Hepatocyte (in vitro differentiated cells): ENCODE results near the gene RSAD1. TPM values are rescaled to one million over a fixed set of nuclear protein-coding genes. Genes with fewer than 3 reads are reported as not detected.
"Not testable (repeated sequence)": the region's sequence is repeated elsewhere in the genome, so short reads cannot be mapped to it uniquely, and the experiment has no call there.

ENCODE experiments used
- DNase-seq: peaks from one replicate; pipeline ENCODE4 v3.0.0-alpha.2; 2016; ENCODE audit warnings: low spot score
- H2AFZ ChIP-seq: fragments of 200-600 bp; sonication (generic); 2 replicates; pipeline ENCODE4 v1.6.0; 2016; ENCODE audit warnings: antibody characterized with exemption, mild to moderate bottlenecking
- H3K27ac ChIP-seq: fragments of 200-600 bp; sonication (generic); 2 replicates; pipeline ENCODE4 v1.5.1; 2016; ENCODE audit warnings: mild to moderate bottlenecking
- H3K27me3 ChIP-seq: fragments of 200-600 bp; sonication (generic); 2 replicates; pipeline ENCODE4 v1.6.1; 2016
- H3K36me3 ChIP-seq: fragments of 200-600 bp; sonication (generic); replicated peaks from 2 replicates; pipeline ENCODE4 v1.5.1; 2016; ENCODE audit warnings: low read depth; ENCODE audit not compliant: insufficient read depth
- H3K4me1 ChIP-seq: fragments of 200-600 bp; sonication (generic); 2 replicates; pipeline ENCODE4 v1.5.1; 2016; ENCODE audit warnings: mild to moderate bottlenecking, moderate library complexity; ENCODE audit not compliant: insufficient read depth
- H3K4me2 ChIP-seq: fragments of 200-600 bp; sonication (generic); 2 replicates; pipeline ENCODE4 v1.6.0; 2016
- H3K4me3 ChIP-seq: fragments of 200-600 bp; sonication (generic); 2 replicates; pipeline ENCODE4 v1.5.1; 2016; ENCODE audit warnings: mild to moderate bottlenecking
- H3K79me2 ChIP-seq: fragments of 200-600 bp; sonication (generic); 2 replicates; pipeline ENCODE4 v1.6.0; 2017; ENCODE audit warnings: mild to moderate bottlenecking
- H3K9me2 ChIP-seq: fragments of 200-600 bp; sonication (generic); replicated peaks from 2 replicates; pipeline ENCODE4 v1.6.0; 2017; ENCODE audit warnings: mild to moderate bottlenecking; ENCODE audit not compliant: insufficient read depth
- H3K9me3 ChIP-seq: fragments of 200-600 bp; sonication (generic); 2 replicates; pipeline ENCODE4 v1.5.1; 2016; ENCODE audit warnings: low read depth, mild to moderate bottlenecking
- H4K20me1 ChIP-seq: fragments of 200-600 bp; sonication (generic); 2 replicates; pipeline ENCODE4 v1.6.0; 2016; ENCODE audit warnings: mild to moderate bottlenecking; ENCODE audit not compliant: insufficient read depth, poor library complexity, severe bottlenecking
- EZH2 ChIP-seq: fragments of 200-600 bp; sonication (generic); IDR thresholded peaks from 2 replicates; pipeline ENCODE4 v1.6.1; 2016; ENCODE audit warnings: antibody characterized with exemption, mild to moderate bottlenecking, borderline replicate concordance
- EZH2phosphoT487 ChIP-seq: fragments of 200-600 bp; sonication (generic); IDR thresholded peaks from one replicate; pipeline ENCODE4 v1.6.1; 2018; ENCODE audit warnings: antibody characterized with exemption, mild to moderate bottlenecking, low read depth, moderate library complexity; ENCODE audit not compliant: unreplicated experiment, severe bottlenecking
- WGBS: methylation state at CpG from one replicate; pipeline ENCODE4 v1.1.6; 2016; ENCODE audit warnings: low lambda C conversion rate; ENCODE audit errors: missing lambda C conversion rate; 5-methylcytosine and 5-hydroxymethylcytosine counted together
- polyA plus RNA-seq: library from polyadenylated mRNA; unstranded; fragments of >200 nt; fragmentation: Nextera tagmentation; extraction: Ambion mirVana; gene quantifications from 2 replicates; pipeline ENCODE4 v1.2.1, GENCODE V29; 2016
- total RNA-seq: library from RNA; depleted of rRNA; stranded (reverse); fragments of >200 nt; gene quantifications from 2 replicates; pipeline ENCODE4 v1.2.3, GENCODE V29; 2014
- TF ChIP-seq, protein P1 (sequence below): fragments of 200-600 bp; sonication (generic); IDR thresholded peaks from 2 replicates; pipeline ENCODE4 v1.5.1; 2016; ENCODE audit warnings: antibody characterized with exemption, mild to moderate bottlenecking; ENCODE audit not compliant: poor library complexity

The RSAD1 gene
- total and polyA plus RNA-seq, 2 experiments from 2014 or later: 28.6 to 44.2 TPM

DNA sequence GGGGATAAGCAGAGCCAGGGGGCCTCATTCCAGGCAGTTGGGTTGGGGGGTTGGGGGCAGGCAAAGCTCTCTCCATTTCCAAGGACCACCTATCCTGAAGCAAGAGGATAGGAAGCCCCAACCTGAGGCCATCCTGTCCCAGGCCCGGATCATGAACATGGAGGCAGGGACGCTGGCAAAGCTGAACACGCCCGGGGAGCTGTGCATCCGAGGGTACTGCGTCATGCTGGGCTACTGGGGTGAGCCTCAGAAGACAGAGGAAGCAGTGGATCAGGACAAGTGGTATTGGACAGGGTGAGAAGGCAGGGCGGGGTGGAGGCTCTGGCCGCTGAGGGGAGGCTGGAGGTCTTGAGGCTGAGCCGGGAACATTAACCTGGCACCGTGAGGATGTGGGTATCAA lies 6.4 kb upstream of the RSAD1 start:
- 98% methylated on average over 9 of the region's 10 CpGs for WGBS
- H3K9me3 ChIP-seq: no peaks in the 10 kb centered on the region
- TF ChIP-seq, protein P1, sequence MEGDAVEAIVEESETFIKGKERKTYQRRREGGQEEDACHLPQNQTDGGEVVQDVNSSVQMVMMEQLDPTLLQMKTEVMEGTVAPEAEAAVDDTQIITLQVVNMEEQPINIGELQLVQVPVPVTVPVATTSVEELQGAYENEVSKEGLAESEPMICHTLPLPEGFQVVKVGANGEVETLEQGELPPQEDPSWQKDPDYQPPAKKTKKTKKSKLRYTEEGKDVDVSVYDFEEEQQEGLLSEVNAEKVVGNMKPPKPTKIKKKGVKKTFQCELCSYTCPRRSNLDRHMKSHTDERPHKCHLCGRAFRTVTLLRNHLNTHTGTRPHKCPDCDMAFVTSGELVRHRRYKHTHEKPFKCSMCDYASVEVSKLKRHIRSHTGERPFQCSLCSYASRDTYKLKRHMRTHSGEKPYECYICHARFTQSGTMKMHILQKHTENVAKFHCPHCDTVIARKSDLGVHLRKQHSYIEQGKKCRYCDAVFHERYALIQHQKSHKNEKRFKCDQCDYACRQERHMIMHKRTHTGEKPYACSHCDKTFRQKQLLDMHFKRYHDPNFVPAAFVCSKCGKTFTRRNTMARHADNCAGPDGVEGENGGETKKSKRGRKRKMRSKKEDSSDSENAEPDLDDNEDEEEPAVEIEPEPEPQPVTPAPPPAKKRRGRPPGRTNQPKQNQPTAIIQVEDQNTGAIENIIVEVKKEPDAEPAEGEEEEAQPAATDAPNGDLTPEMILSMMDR: no peak
- no peak for TF ChIP-seq EZH2phosphoT487
- no peak for TF ChIP-seq EZH2
- H3K27me3 ChIP-seq: no peaks in the 10 kb centered on the region
- H3K27ac ChIP-seq: no peak overlapping the region
- no peak for DNase-seq
- no peaks in the 10 kb centered on the region for H3K36me3 ChIP-seq
- peaks cover 3% of the 10 kb centered on the region for H3K4me1 ChIP-seq
- H3K4me3 ChIP-seq: no peak overlapping the region
- H3K9me2 ChIP-seq: no peaks in the 10 kb centered on the region
- H3K79me2 ChIP-seq: no peaks in the 10 kb centered on the region
- no peak overlapping the region for H2AFZ ChIP-seq
- no peaks in the 10 kb centered on the region for H4K20me1 ChIP-seq
- no peak overlapping the region for H3K4me2 ChIP-seq

DNA sequence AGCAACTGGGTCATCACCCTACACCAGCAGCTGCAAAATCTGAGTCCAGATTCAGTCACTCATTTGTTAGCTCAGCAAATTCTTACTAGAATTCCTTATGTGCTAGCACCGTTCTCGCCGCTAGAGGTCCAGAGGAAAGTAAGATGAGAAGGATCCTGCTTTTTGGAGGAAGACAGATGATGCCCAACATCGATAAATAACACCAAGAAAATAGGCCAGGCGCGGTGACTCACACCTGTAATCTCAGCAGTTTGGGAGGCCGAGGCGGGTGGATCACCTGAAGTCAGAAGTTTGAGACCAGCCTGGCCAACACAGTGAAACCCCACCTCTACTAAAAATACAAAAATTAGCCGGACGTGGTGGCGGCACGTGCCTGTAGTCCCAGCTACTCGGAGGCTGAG lies 5.9 kb upstream of the RSAD1 start:
- WGBS: 83% methylated on average over 13 of the region's 13 CpGs

DNA sequence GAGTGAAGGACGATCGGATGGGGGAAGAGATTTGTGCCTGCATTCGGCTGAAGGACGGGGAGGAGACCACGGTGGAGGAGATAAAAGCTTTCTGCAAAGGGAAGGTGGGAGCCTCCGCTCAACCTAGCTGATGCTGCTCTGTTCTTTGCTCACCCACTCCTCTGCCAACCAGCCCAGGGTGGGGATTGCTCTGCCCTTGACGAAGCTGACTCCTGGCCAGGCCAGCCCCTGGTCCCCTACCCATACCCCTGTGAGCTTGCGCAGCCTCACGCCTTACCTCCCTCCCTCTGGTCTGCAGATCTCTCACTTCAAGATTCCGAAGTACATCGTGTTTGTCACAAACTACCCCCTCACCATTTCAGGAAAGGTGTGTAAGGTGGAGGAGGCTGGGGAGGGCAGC lies 4.8 kb upstream of the RSAD1 start:
- Histone ChIP-seq H3K27me3 (no peaks in the 10 kb centered on the region), H3K9me2 (no peaks in the 10 kb centered on the region), H3K4me3 (no peak overlapping the region), H3K4me2 (no peak overlapping the region), H3K79me2 (no peaks in the 10 kb centered on the region), H2AFZ (no peak overlapping the region), H3K27ac (no peak overlapping the region), H3K4me1 (peaks cover 5% of the 10 kb centered on the region), H3K36me3 (no peaks in the 10 kb centered on the region), H3K9me3 (no peaks in the 10 kb centered on the region), H4K20me1 (no peaks in the 10 kb centered on the region)
- DNase-seq: no peak
- TF ChIP-seq, protein P1: no peak
- TF ChIP-seq EZH2: no peak
- TF ChIP-seq EZH2phosphoT487: no peak
- WGBS: 96% methylated on average over 11 of the region's 11 CpGs

More for the DNA sequence above, 5.9 kb upstream of the RSAD1 start:
- not testable (repeated sequence) for H3K79me2 ChIP-seq, H3K27ac ChIP-seq, H4K20me1 ChIP-seq, H2AFZ ChIP-seq, DNase-seq, H3K9me2 ChIP-seq, H3K4me1 ChIP-seq, H3K27me3 ChIP-seq, H3K36me3 ChIP-seq, H3K4me2 ChIP-seq, H3K9me3 ChIP-seq, H3K4me3 ChIP-seq
- TF ChIP-seq, protein P1: peak; percentile 20

DNA sequence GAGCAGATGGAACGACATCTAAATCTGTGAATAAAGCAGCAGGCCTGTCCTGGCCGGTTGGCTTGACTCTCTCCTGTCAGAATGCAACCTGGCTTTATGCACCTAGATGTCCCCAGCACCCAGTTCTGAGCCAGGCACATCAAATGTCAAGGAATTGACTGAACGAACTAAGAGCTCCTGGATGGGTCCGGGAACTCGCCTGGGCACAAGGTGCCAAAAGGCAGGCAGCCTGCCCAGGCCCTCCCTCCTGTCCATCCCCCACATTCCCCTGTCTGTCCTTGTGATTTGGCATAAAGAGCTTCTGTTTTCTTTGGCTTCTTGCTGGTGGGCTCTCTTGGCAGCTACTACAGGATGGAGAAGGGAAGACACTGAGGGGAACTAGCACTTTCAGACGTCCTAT lies 4.1 kb upstream of the RSAD1 start:
- DNase-seq: no peak
- Histone ChIP-seq H3K9me2 (no peaks in the 10 kb centered on the region), H3K4me2 (no peak overlapping the region), H2AFZ (no peak overlapping the region), H3K4me3 (no peak overlapping the region), H3K4me1 (peaks cover 5% of the 10 kb centered on the region), H3K27ac (no peak overlapping the region), H3K36me3 (no peaks in the 10 kb centered on the region), H4K20me1 (no peaks in the 10 kb centered on the region), H3K9me3 (no peaks in the 10 kb centered on the region), H3K79me2 (no peaks in the 10 kb centered on the region), H3K27me3 (no peaks in the 10 kb centered on the region)
- no peak for TF ChIP-seq EZH2
- no peak for TF ChIP-seq EZH2phosphoT487
- TF ChIP-seq, protein P1: no peak
- 86% methylated on average over 6 of the region's 6 CpGs for WGBS
